Testis (tissue), 3 donors: ENCODE data around the gene ARF1. TPM values are rescaled to one million over a fixed set of nuclear protein-coding genes. Genes with fewer than 3 reads are reported as not detected.

Experiments used
- DNase-seq: peaks from one replicate; pipeline ENCODE4 v3.0.0-alpha.2; 2019
- H3K27ac ChIP-seq, 2 donors: fragments of 200-600 bp; sonication (generic); one replicate each; pipeline ENCODE4 v1.5.1; 2019
- H3K27me3 ChIP-seq: fragments of 200-600 bp; sonication (generic); one replicate; pipeline ENCODE4 v1.5.1; 2019
- H3K36me3 ChIP-seq: fragments of 200-600 bp; sonication (generic); one replicate; pipeline ENCODE4 v1.5.1; 2017; ENCODE audit warnings: low read depth; ENCODE audit errors: missing control alignments
- H3K4me1 ChIP-seq: fragments of 200-600 bp; sonication (generic); one replicate; pipeline ENCODE4 v1.5.1; 2019
- H3K4me3 ChIP-seq, 2 donors: fragments of 200-600 bp; sonication (generic); one replicate each; pipeline ENCODE4 v1.5.1; 2017 to 2019
- H3K9me3 ChIP-seq: fragments of 200-600 bp; sonication (generic); one replicate; pipeline ENCODE4 v1.5.1; 2017
- CTCF ChIP-seq, 3 experiments: fragments of 450-650 bp in 2 of 3; fragments of 200-600 bp in 1 of 3; sonication (generic) in 1 of 3; IDR thresholded peaks; one replicate each; pipeline ENCODE4 v1.5.1; 2016 to 2019; ENCODE audit warnings: antibody characterized with exemption in 3 of 3, mild to moderate bottlenecking in 2 of 3, moderate library complexity in 1 of 3
- POLR2A ChIP-seq: fragments of 450-650 bp; IDR thresholded peaks from one replicate; pipeline ENCODE4 v1.6.1; 2017; ENCODE audit warnings: antibody characterized with exemption, mild to moderate bottlenecking, moderate library complexity
- WGBS, 2 donors: methylation state at CpG; one replicate each; pipeline ENCODE4 v1.1.5; 2018; 5-methylcytosine and 5-hydroxymethylcytosine counted together
- intact Hi-C: fragments of 100-400 bp; cut with DNase I; formaldehyde crosslinking; loops from one replicate; pipeline ENCODE4 v1.15.1; 2023; ENCODE audit warnings: low total_unique reads
- polyA plus RNA-seq: library from polyadenylated mRNA; stranded (reverse); fragments of 350-450 nt; fragmentation: Illumina TruSeq; extraction: RNeasy Lipid Tissue Mini Kit (QIAGEN cat#74804); gene quantifications from one replicate; pipeline ENCODE4 v1.2.3, GENCODE V29; 2014; ENCODE audit warnings: low read depth, low replicate concordance; ENCODE audit not compliant: insufficient read depth
- total RNA-seq, 2 donors: library from RNA; depleted of rRNA; stranded (reverse); fragments of >200 nt; gene quantifications; one replicate each; pipeline ENCODE4 v1.2.3, GENCODE V29; 2016

Gene ARF1
- total and polyA plus RNA-seq, 3 donors from 2014 or later: 426 to 637 (median 488) TPM

DNA sequence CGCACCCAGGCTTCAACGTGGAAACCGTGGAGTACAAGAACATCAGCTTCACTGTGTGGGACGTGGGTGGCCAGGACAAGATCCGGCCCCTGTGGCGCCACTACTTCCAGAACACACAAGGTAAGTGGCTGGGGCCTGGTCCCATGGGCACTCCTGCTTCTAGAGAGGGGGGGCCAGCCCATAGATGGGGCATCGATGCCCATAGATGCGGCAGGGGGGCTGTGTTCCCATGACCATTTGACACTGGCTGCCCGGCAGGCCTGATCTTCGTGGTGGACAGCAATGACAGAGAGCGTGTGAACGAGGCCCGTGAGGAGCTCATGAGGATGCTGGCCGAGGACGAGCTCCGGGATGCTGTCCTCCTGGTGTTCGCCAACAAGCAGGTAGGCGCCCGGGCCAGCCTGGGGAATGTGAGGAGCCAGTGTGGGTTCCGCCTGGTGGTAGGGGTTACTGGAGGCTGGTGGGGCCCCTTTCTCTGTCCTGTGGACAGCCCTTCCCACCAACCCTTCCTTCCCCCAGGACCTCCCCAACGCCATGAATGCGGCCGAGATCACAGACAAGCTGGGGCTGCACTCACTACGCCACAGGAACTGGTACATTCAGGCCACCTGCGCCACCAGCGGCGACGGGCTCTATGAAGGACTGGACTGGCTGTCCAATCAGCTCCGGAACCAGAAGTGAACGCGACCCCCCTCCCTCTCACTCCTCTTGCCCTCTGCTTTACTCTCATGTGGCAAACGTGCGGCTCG, 15.0 kb downstream of the ARF1 start:
- Histone ChIP-seq H3K36me3 (no peaks in the 10 kb centered on the region), H3K27ac (no peak overlapping the region), H3K4me1 (peaks cover 9% of the 10 kb centered on the region), H3K4me3 (no peak overlapping the region), H3K27me3 (no peaks in the 10 kb centered on the region), H3K9me3 (no peaks in the 10 kb centered on the region)
- intact Hi-C loops: no loop called here
- WGBS, 2 donors: 83 to 90% methylated on average over 17 to 34 of the region's 34 CpGs
- TF ChIP-seq CTCF (IDR thresholded peaks at IDR 0.05): no peak
- TF ChIP-seq POLR2A: no peak
- no peak for DNase-seq

GRCh38 chr1:228098323-228098931, 15.9 kb downstream of the ARF1 start:
- 85 to 90% methylated on average over 15 to 28 of the region's 28 CpGs for WGBS, 2 donors
- Histone ChIP-seq H3K27ac (no peak overlapping the region), H3K4me3 (no peak overlapping the region), H3K27me3 (no peaks in the 10 kb centered on the region), H3K36me3 (no peaks in the 10 kb centered on the region), H3K9me3 (no peaks in the 10 kb centered on the region), H3K4me1 (peaks cover 10% of the 10 kb centered on the region)
- no peak for DNase-seq
- intact Hi-C loops: no loop called here
- TF ChIP-seq CTCF (IDR thresholded peaks at IDR 0.05): no peak
- no peak for TF ChIP-seq POLR2A

- H3K27me3 ChIP-seq: no peaks in the 10 kb centered on the region
- H3K4me1 ChIP-seq: peaks cover 14% of the 10 kb centered on the region
- no peak overlapping the region for H3K4me3 ChIP-seq
- H3K9me3 ChIP-seq: no peaks in the 10 kb centered on the region
- no peak for DNase-seq
- intact Hi-C loops: no loop called here
- H3K36me3 ChIP-seq: no peaks in the 10 kb centered on the region
- TF ChIP-seq CTCF (IDR thresholded peaks at IDR 0.05) (no peak), POLR2A (no peak)
- WGBS, 2 donors: 50 to 51% methylated on average over 4 of the region's 4 CpGs
- H3K27ac ChIP-seq: no peak overlapping the region
Measured at GRCh38 chr1:228099331-228099732, 16.8 kb downstream of the ARF1 start.

DNA sequence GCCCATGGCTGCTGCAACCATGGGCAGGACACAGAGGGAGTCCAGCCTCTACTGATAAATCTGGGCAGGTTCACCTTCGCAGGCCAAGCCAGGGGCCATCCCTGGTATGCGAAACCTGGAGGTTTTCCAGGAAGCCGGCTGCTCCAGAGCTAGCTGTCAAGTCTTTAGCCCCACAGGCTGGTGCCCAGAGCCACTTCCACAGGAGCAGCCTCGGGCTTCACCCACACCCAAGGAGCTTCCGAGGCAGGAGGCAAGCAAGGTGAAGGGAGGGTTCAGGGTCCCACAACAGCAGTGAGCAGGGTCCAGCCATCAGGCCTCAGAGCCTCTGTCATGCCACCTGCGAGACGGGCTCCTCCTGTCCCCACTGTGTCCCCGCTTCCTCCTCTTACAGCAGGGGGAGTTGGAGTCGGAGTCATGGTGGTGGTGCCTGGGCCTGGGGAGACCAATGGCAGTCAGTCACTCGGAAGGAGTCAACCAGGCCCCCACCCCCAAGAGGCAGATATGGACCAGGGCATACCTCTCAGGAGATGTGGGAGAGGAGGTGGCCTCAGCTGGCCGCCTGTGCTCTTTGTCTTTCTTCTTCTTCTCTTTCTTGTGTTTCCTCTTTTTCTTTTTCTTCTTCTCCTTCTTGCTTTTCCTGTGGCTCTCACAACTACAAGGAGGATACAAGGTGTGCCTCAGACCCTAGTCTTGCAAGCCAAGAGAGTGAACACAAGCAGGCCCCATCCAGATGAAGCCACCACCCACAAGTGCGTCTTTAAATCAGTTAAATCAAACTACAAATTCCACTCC, 18.5 kb downstream of the ARF1 start:
- no peaks in the 10 kb centered on the region for H3K9me3 ChIP-seq
- intact Hi-C loops: no loop called here
- 73% methylated on average over 8 to 12 of the region's 12 CpGs for WGBS, 2 donors
- H3K27ac ChIP-seq: no peak overlapping the region
- DNase-seq: no peak
- no peaks in the 10 kb centered on the region for H3K36me3 ChIP-seq
- TF ChIP-seq POLR2A (no peak), CTCF (IDR thresholded peaks at IDR 0.05) (no peak)
- H3K4me1 ChIP-seq: peaks cover 14% of the 10 kb centered on the region
- no peaks in the 10 kb centered on the region for H3K27me3 ChIP-seq
- no peak overlapping the region for H3K4me3 ChIP-seq
